Neural progenitor cell (in vitro differentiated cells): ENCODE data around the gene DGLUCY.

Experiments used
- EZH2 ChIP-seq: fragments of 200-600 bp; sonication (generic); IDR thresholded peaks from 2 replicates; pipeline ENCODE4 v1.6.1; 2017; ENCODE audit warnings: antibody characterized with exemption, mild to moderate bottlenecking, moderate library complexity
- EZH2phosphoT487 ChIP-seq: fragments of 200-600 bp; sonication (generic); IDR thresholded peaks from 2 replicates; pipeline ENCODE4 v1.6.1; 2017; ENCODE audit warnings: antibody characterized with exemption
- TF ChIP-seq, protein P1 (sequence below): fragments of 200-600 bp; sonication (generic); IDR thresholded peaks from 2 replicates; pipeline ENCODE4 v1.5.1; 2017; ENCODE audit warnings: antibody characterized with exemption, mild to moderate bottlenecking

DNA sequence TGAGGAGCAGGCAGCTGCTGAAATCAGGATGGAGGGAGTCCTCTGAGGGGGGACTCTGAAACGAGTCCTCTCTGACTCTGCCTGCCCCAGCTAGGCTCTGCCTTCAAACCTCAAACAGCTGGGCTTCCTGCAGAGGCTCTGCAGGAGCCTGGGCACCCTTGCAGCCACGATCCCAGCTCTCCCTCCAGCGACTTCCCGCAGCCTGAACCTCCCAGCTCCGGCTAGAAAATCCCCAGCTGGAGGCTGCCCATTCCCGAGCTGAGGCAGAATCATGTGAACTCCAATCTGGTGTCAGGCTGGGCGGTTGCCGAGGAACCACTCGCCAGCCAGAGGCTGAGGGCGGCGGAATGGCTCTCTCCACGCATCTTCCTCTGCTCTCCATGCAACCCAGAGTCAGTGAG is 130.6 kb downstream of the DGLUCY start, which contains the start of gene GPR68:
- TF ChIP-seq EZH2phosphoT487 (no peak), EZH2 (no peak)
- TF ChIP-seq, protein P1, sequence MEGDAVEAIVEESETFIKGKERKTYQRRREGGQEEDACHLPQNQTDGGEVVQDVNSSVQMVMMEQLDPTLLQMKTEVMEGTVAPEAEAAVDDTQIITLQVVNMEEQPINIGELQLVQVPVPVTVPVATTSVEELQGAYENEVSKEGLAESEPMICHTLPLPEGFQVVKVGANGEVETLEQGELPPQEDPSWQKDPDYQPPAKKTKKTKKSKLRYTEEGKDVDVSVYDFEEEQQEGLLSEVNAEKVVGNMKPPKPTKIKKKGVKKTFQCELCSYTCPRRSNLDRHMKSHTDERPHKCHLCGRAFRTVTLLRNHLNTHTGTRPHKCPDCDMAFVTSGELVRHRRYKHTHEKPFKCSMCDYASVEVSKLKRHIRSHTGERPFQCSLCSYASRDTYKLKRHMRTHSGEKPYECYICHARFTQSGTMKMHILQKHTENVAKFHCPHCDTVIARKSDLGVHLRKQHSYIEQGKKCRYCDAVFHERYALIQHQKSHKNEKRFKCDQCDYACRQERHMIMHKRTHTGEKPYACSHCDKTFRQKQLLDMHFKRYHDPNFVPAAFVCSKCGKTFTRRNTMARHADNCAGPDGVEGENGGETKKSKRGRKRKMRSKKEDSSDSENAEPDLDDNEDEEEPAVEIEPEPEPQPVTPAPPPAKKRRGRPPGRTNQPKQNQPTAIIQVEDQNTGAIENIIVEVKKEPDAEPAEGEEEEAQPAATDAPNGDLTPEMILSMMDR = no peak
